GM23338 (cell line): ENCODE results near the gene RABEPK. TPM values are rescaled to one million over a fixed set of nuclear protein-coding genes. Genes with fewer than 3 reads are reported as not detected.

ENCODE experiments used
- ATAC-seq: fragments of 200-7000 bp; cut with Tn5 transposase; 3 replicates; pipeline ENCODE4 v1.9.1; 2020
- DNase-seq: peaks from one replicate; pipeline ENCODE4 v3.0.0-alpha.2; 2015; ENCODE audit warnings: low spot score
- H2AFZ ChIP-seq: fragments of 200-600 bp; sonication (generic); 2 replicates; pipeline ENCODE4 v1.8.0; 2016; ENCODE audit warnings: antibody characterized with exemption, mild to moderate bottlenecking, moderate library complexity
- H3F3A ChIP-seq: fragments of 200-600 bp; sonication (generic); replicated peaks from 2 replicates; pipeline ENCODE4 v1.8.0; 2017; ENCODE audit warnings: antibody characterized with exemption, mixed run types, low read depth
- H3K27ac ChIP-seq: fragments of 200-600 bp; sonication (generic); 2 replicates; pipeline ENCODE4 v1.6.1; 2016; ENCODE audit warnings: low read depth
- H3K27me3 ChIP-seq: fragments of 200-600 bp; sonication (generic); 2 replicates; pipeline ENCODE4 v1.8.0; 2016; ENCODE audit warnings: mild to moderate bottlenecking, mixed run types, moderate library complexity; ENCODE audit not compliant: insufficient read depth
- H3K36me3 ChIP-seq: fragments of 200-600 bp; sonication (generic); 2 replicates; pipeline ENCODE4 v1.8.0; 2016; ENCODE audit warnings: mild to moderate bottlenecking; ENCODE audit not compliant: insufficient read depth
- H3K4me1 ChIP-seq: fragments of 200-600 bp; sonication (generic); 2 replicates; pipeline ENCODE4 v1.8.0; 2016; ENCODE audit warnings: mild to moderate bottlenecking, moderate library complexity; ENCODE audit not compliant: insufficient read depth
- H3K4me2 ChIP-seq: fragments of 200-600 bp; sonication (generic); 2 replicates; pipeline ENCODE4 v1.7.1; 2017; ENCODE audit warnings: mixed run types
- H3K4me3 ChIP-seq: fragments of 200-600 bp; sonication (generic); 2 replicates; pipeline ENCODE4 v1.6.1; 2016; ENCODE audit warnings: mixed run types
- H3K79me2 ChIP-seq: fragments of 200-600 bp; sonication (generic); replicated peaks from 2 replicates; pipeline ENCODE4 v1.8.0; 2017; ENCODE audit warnings: mild to moderate bottlenecking; ENCODE audit not compliant: insufficient read depth
- H3K9me2 ChIP-seq: fragments of 200-600 bp; sonication (generic); 2 replicates; pipeline ENCODE4 v1.8.0; 2017; ENCODE audit not compliant: insufficient read depth
- H4K20me1 ChIP-seq: fragments of 200-600 bp; sonication (generic); replicated peaks from 2 replicates; pipeline ENCODE4 v1.8.0; 2017; ENCODE audit warnings: mild to moderate bottlenecking; ENCODE audit not compliant: insufficient read depth
- H3K27ac Mint-ChIP-seq: 2 replicates; pipeline ENCODE4 v1.8.0; 2020; ENCODE audit warnings: inconsistent platforms, mild to moderate bottlenecking, moderate library complexity, mixed read lengths
- H3K27me3 Mint-ChIP-seq: 3 replicates; pipeline ENCODE4 v1.8.0; 2022; ENCODE audit warnings: low read depth, mild to moderate bottlenecking, moderate library complexity, mixed read lengths, inconsistent platforms; ENCODE audit not compliant: insufficient read depth, poor library complexity
- H3K36me3 Mint-ChIP-seq: 3 replicates; pipeline ENCODE4 v1.8.0; 2021; ENCODE audit warnings: low read depth, mild to moderate bottlenecking, inconsistent platforms, moderate library complexity, mixed read lengths
- H3K4me1 Mint-ChIP-seq: 3 replicates; pipeline ENCODE4 v1.8.0; 2020; ENCODE audit warnings: mild to moderate bottlenecking, inconsistent platforms, mixed read lengths
- H3K4me3 Mint-ChIP-seq: 3 replicates; pipeline ENCODE4 v1.8.0; 2021; ENCODE audit warnings: moderate library complexity, mild to moderate bottlenecking, inconsistent platforms, mixed read lengths
- H3K9me3 Mint-ChIP-seq: 3 replicates; pipeline ENCODE4 v1.8.0; 2020; ENCODE audit warnings: moderate library complexity, mild to moderate bottlenecking, inconsistent platforms, mixed read lengths
- CREB1 ChIP-seq: fragments of 250-450 bp; sonication (Bioruptor Pico); IDR thresholded peaks from 2 replicates; pipeline ENCODE4 v1.5.0; 2020; ENCODE audit warnings: low read depth, mild to moderate bottlenecking, moderate library complexity
- EZH2 ChIP-seq: fragments of 200-600 bp; sonication (generic); IDR thresholded peaks from one replicate; pipeline ENCODE4 v1.8.0; 2017; ENCODE audit warnings: antibody characterized with exemption, mild to moderate bottlenecking, low read depth; ENCODE audit not compliant: unreplicated experiment
- STAT1 ChIP-seq: IDR thresholded peaks from one replicate; pipeline ENCODE4 v1.6.1; 2016; ENCODE audit warnings: antibody characterized with exemption; ENCODE audit not compliant: unreplicated experiment
- ZNF114 ChIP-seq: fragments of 250-450 bp; sonication (Bioruptor Pico); IDR thresholded peaks from 2 replicates; pipeline ENCODE4 v1.5.0; 2020; ENCODE audit warnings: mild to moderate bottlenecking, moderate library complexity
- ZNF331 ChIP-seq: fragments of 250-450 bp; sonication (Bioruptor Pico); IDR thresholded peaks from 2 replicates; pipeline ENCODE4 v1.5.0; 2020; ENCODE audit warnings: low read depth, mild to moderate bottlenecking, moderate library complexity
- polyA plus RNA-seq: library from polyadenylated mRNA; unstranded; fragments of >200 nt; fragmentation: Nextera tagmentation; extraction: Ambion mirVana; gene quantifications from 2 replicates; pipeline ENCODE4 v1.2.1, GENCODE V29; 2016
- total RNA-seq: library from RNA; depleted of rRNA; stranded (reverse); fragments of >200 nt; shearing (Covaris generic); gene quantifications from 2 replicates; pipeline ENCODE4 v1.2.3, GENCODE V29; 2014
- TF ChIP-seq, protein P1 (sequence below): fragments of 250-450 bp; sonication (Bioruptor Pico); IDR thresholded peaks from 2 replicates; pipeline ENCODE4 v1.5.0; 2020; ENCODE audit warnings: mild to moderate bottlenecking, moderate library complexity
- TF ChIP-seq, protein P2 (sequence below): IDR thresholded peaks from 2 replicates; pipeline ENCODE4 v1.6.1; 2016; ENCODE audit warnings: antibody characterized with exemption
- TF ChIP-seq, protein P3 (sequence below), 2 experiments: fragments of 200-600 bp in 1 of 2; sonication (generic) in 1 of 2; conservative IDR thresholded peaks; 2 replicates each; pipeline versions ENCODE4 v1.5.1 to v1.6.1; 2016 to 2017; ENCODE audit warnings: antibody characterized with exemption in 2 of 2, low read depth in 2 of 2, mild to moderate bottlenecking in 2 of 2, moderate library complexity in 1 of 2
- TF ChIP-seq, protein P4 (sequence below): IDR thresholded peaks from one replicate; pipeline ENCODE4 v1.6.1; 2018; ENCODE audit warnings: antibody characterized with exemption; ENCODE audit not compliant: unreplicated experiment

The RABEPK gene
- total and polyA plus RNA-seq, 2 experiments from 2014 or later = 25.8 to 32.7 TPM

DNA sequence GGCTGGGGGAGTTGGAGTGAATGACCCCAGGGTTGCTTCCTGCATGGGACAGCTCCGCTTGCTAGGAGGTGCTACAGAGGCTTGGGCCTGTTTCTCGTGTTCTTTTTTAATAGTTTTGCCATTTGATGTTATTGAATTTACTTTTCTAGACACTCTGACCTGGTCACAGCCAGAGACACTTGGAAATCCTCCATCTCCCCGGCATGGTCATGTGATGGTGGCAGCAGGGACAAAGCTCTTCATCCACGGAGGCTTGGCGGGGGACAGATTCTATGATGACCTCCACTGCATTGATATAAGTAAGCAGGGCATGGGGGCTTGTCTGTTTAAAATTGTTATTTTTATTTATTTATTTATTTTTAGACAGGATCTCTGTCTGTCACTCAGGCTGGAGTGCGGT lies 27.4 kb downstream of the RABEPK start (continued):
- TF ChIP-seq, protein P1, sequence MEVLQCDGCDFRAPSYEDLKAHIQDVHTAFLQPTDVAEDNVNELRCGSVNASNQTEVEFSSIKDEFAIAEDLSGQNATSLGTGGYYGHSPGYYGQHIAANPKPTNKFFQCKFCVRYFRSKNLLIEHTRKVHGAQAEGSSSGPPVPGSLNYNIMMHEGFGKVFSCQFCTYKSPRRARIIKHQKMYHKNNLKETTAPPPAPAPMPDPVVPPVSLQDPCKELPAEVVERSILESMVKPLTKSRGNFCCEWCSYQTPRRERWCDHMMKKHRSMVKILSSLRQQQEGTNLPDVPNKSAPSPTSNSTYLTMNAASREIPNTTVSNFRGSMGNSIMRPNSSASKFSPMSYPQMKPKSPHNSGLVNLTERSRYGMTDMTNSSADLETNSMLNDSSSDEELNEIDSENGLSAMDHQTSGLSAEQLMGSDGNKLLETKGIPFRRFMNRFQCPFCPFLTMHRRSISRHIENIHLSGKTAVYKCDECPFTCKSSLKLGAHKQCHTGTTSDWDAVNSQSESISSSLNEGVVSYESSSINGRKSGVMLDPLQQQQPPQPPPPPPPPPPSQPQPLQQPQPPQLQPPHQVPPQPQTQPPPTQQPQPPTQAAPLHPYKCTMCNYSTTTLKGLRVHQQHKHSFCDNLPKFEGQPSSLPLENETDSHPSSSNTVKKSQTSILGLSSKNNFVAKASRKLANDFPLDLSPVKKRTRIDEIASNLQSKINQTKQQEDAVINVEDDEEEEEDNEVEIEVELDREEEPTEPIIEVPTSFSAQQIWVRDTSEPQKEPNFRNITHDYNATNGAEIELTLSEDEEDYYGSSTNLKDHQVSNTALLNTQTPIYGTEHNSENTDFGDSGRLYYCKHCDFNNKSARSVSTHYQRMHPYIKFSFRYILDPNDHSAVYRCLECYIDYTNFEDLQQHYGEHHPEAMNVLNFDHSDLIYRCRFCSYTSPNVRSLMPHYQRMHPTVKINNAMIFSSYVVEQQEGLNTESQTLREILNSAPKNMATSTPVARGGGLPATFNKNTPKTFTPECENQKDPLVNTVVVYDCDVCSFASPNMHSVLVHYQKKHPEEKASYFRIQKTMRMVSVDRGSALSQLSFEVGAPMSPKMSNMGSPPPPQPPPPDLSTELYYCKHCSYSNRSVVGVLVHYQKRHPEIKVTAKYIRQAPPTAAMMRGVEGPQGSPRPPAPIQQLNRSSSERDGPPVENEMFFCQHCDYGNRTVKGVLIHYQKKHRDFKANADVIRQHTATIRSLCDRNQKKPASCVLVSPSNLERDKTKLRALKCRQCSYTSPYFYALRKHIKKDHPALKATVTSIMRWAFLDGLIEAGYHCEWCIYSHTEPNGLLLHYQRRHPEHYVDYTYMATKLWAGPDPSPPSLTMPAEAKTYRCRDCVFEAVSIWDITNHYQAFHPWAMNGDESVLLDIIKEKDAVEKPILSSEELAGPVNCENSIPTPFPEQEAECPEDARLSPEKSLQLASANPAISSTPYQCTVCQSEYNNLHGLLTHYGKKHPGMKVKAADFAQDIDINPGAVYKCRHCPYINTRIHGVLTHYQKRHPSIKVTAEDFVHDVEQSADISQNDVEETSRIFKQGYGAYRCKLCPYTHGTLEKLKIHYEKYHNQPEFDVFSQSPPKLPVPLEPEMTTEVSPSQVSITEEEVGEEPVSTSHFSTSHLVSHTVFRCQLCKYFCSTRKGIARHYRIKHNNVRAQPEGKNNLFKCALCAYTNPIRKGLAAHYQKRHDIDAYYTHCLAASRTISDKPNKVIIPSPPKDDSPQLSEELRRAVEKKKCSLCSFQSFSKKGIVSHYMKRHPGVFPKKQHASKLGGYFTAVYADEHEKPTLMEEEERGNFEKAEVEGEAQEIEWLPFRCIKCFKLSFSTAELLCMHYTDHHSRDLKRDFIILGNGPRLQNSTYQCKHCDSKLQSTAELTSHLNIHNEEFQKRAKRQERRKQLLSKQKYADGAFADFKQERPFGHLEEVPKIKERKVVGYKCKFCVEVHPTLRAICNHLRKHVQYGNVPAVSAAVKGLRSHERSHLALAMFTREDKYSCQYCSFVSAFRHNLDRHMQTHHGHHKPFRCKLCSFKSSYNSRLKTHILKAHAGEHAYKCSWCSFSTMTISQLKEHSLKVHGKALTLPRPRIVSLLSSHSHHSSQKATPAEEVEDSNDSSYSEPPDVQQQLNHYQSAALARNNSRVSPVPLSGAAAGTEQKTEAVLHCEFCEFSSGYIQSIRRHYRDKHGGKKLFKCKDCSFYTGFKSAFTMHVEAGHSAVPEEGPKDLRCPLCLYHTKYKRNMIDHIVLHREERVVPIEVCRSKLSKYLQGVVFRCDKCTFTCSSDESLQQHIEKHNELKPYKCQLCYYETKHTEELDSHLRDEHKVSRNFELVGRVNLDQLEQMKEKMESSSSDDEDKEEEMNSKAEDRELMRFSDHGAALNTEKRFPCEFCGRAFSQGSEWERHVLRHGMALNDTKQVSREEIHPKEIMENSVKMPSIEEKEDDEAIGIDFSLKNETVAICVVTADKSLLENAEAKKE (CRISPR knock-in tag) = no peak

DNA sequence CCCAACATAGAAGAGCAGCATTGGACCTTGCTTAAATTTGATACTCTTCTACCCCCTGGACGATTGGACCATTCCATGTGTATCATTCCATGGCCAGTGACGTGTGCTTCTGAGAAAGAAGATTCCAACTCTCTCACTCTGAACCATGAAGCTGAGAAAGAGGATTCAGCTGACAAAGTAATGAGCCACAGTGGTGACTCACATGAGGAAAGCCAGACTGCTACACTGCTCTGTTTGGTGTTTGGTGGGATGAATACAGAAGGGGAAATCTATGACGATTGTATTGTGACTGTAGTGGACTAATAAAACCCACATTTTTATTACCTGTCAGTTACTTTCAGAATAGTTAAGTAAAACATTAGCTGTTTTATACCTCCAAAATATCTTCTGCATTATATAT lies 33.3 kb downstream of the RABEPK start:
- Histone ChIP-seq H3K36me3 (peaks cover 30% of the 10 kb centered on the region), H3K4me2 (no peak overlapping the region)

More for the DNA sequence above, 33.3 kb downstream of the RABEPK start:
- peaks cover 60% of the 10 kb centered on the region for H3K36me3 Mint-ChIP-seq
- H3K4me3 Mint-ChIP-seq = no peak overlapping the region
- DNase-seq = no peak
- Histone ChIP-seq H3K4me1 (0 out of 2 replicates have a peak, but pooled peaks cover 4% of the 10 kb centered on the region), H2AFZ (no peak overlapping the region), H3F3A (peaks cover 39% of the 10 kb centered on the region), H3K79me2 (peaks cover 25% of the 10 kb centered on the region), H3K27me3 (no peaks in the 10 kb centered on the region), H3K27ac (0 out of 2 replicates have a peak overlapping the region, but pooled peaks have one; percentile 75), H4K20me1 (peaks cover 31% of the 10 kb centered on the region), H3K4me3 (no peak overlapping the region), H3K9me2 (no peaks in the 10 kb centered on the region)
- peaks cover 5% of the 10 kb centered on the region for H3K4me1 Mint-ChIP-seq
- TF ChIP-seq, protein P2, sequence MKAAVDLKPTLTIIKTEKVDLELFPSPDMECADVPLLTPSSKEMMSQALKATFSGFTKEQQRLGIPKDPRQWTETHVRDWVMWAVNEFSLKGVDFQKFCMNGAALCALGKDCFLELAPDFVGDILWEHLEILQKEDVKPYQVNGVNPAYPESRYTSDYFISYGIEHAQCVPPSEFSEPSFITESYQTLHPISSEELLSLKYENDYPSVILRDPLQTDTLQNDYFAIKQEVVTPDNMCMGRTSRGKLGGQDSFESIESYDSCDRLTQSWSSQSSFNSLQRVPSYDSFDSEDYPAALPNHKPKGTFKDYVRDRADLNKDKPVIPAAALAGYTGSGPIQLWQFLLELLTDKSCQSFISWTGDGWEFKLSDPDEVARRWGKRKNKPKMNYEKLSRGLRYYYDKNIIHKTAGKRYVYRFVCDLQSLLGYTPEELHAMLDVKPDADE = no peak
- no peak for TF ChIP-seq ZNF114 (CRISPR knock-in tag)
- no peak for TF ChIP-seq EZH2
- no peak for TF ChIP-seq ZNF331 (CRISPR knock-in tag)
- TF ChIP-seq, protein P3, sequence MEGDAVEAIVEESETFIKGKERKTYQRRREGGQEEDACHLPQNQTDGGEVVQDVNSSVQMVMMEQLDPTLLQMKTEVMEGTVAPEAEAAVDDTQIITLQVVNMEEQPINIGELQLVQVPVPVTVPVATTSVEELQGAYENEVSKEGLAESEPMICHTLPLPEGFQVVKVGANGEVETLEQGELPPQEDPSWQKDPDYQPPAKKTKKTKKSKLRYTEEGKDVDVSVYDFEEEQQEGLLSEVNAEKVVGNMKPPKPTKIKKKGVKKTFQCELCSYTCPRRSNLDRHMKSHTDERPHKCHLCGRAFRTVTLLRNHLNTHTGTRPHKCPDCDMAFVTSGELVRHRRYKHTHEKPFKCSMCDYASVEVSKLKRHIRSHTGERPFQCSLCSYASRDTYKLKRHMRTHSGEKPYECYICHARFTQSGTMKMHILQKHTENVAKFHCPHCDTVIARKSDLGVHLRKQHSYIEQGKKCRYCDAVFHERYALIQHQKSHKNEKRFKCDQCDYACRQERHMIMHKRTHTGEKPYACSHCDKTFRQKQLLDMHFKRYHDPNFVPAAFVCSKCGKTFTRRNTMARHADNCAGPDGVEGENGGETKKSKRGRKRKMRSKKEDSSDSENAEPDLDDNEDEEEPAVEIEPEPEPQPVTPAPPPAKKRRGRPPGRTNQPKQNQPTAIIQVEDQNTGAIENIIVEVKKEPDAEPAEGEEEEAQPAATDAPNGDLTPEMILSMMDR (conservative IDR thresholded peaks at IDR 0.05; ENCODE audit: low read depth in 2 of 2) = no peak
- TF ChIP-seq CREB1 (CRISPR knock-in tag) = no peak
- TF ChIP-seq, protein P4, sequence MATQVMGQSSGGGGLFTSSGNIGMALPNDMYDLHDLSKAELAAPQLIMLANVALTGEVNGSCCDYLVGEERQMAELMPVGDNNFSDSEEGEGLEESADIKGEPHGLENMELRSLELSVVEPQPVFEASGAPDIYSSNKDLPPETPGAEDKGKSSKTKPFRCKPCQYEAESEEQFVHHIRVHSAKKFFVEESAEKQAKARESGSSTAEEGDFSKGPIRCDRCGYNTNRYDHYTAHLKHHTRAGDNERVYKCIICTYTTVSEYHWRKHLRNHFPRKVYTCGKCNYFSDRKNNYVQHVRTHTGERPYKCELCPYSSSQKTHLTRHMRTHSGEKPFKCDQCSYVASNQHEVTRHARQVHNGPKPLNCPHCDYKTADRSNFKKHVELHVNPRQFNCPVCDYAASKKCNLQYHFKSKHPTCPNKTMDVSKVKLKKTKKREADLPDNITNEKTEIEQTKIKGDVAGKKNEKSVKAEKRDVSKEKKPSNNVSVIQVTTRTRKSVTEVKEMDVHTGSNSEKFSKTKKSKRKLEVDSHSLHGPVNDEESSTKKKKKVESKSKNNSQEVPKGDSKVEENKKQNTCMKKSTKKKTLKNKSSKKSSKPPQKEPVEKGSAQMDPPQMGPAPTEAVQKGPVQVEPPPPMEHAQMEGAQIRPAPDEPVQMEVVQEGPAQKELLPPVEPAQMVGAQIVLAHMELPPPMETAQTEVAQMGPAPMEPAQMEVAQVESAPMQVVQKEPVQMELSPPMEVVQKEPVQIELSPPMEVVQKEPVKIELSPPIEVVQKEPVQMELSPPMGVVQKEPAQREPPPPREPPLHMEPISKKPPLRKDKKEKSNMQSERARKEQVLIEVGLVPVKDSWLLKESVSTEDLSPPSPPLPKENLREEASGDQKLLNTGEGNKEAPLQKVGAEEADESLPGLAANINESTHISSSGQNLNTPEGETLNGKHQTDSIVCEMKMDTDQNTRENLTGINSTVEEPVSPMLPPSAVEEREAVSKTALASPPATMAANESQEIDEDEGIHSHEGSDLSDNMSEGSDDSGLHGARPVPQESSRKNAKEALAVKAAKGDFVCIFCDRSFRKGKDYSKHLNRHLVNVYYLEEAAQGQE = no peak
- no peak for TF ChIP-seq STAT1
- H3K9me3 Mint-ChIP-seq = no peaks in the 10 kb centered on the region
- H3K27ac Mint-ChIP-seq = no peak overlapping the region
- H3K27me3 Mint-ChIP-seq = peaks cover 5% of the 10 kb centered on the region
- no peak for ATAC-seq
